A549 (cell line): ENCODE data around the gene SURF1. TPM values are rescaled to one million over a fixed set of nuclear protein-coding genes. Genes with fewer than 3 reads are reported as not detected.

ENCODE experiments used
- ATAC-seq, 2 experiments: fragments of 200-7000 bp in 1 of 2; fragments of >200 bp in 1 of 2; cut with Nextera tagmentation in 1 of 2; cut with Tn5 transposase in 1 of 2; 3 replicates each; pipeline versions ENCODE4 v1.8.0 to v1.9.1; 2018 to 2020; ENCODE audit warnings: mild to moderate bottlenecking in 1 of 2, moderate library complexity in 1 of 2
- CTCF ChIA-PET: fragments of 300-600 bp; sonication (Branson Sonifier 250); formaldehyde crosslinking; extraction: SDS; loops from one replicate; lab custom pipeline; 2021; ENCODE audit warnings: antibody characterized with exemption, inconsistent platforms; lab: Yijun Ruan, JAX
- POLR2A ChIA-PET: fragments of 350-600 bp; formaldehyde crosslinking; extraction: SDS; loops from one replicate; lab custom pipeline; 2021; ENCODE audit warnings: antibody characterized with exemption, inconsistent platforms; lab: Yijun Ruan, JAX
- DNase-seq, 2 experiments: peaks; one replicate each; pipeline versions ENCODE4 v3.0.0 to v3.0.0-alpha.2; 2011 to 2016; ENCODE audit warnings: low read depth in 1 of 2, low spot score in 1 of 2
- FAIRE-seq: peaks from 2 replicates; lab custom pipeline; 2011; peaks lifted over from hg19 to GRCh38; lab: Jason Lieb, UNC
- H3K27ac ChIP-seq, 2 experiments: fragments of >200 bp; sonication (Bioruptor Twin); formaldehyde crosslinking; 3 replicates each; pipeline ENCODE4 v1.5.1; 2016 to 2017
- H3K4me1 ChIP-seq: fragments of >200 bp; sonication (Bioruptor Twin); formaldehyde crosslinking; 3 replicates; pipeline ENCODE4 v1.6.1; 2016
- H3K4me2 ChIP-seq: fragments of >200 bp; sonication (Bioruptor Twin); formaldehyde crosslinking; 3 replicates; pipeline ENCODE4 v1.6.1; 2016
- H3K4me3 ChIP-seq: fragments of >200 bp; sonication (Bioruptor Twin); formaldehyde crosslinking; 3 replicates; pipeline ENCODE4 v1.5.1; 2016
- H3K9me3 ChIP-seq: fragments of >200 bp; sonication (Bioruptor Twin); formaldehyde crosslinking; 3 replicates; pipeline ENCODE4 v1.6.1; 2016
- BCL3 ChIP-seq: fragments of >200 bp; sonication (Bioruptor Twin); formaldehyde crosslinking; IDR thresholded peaks from 3 replicates; pipeline ENCODE4 v1.6.1; 2016
- CHD4 ChIP-seq: fragments of 200-600 bp; sonication (generic); IDR thresholded peaks from 2 replicates; pipeline ENCODE4 v1.6.1; 2016; ENCODE audit warnings: antibody characterized with exemption, mild to moderate bottlenecking, borderline replicate concordance
- CTCF ChIP-seq: fragments of >200 bp; sonication (Bioruptor Twin); formaldehyde crosslinking; IDR thresholded peaks from 3 replicates; pipeline ENCODE4 v1.5.1; 2016
- E2F6 ChIP-seq: IDR thresholded peaks from 2 replicates; pipeline ENCODE4 v1.6.1; 2012; ENCODE audit warnings: low read depth, borderline replicate concordance
- ELK1 ChIP-seq: fragments of 150-350 bp; IDR thresholded peaks from 2 replicates; pipeline ENCODE4 v1.6.1; 2014; ENCODE audit warnings: low read depth, mild to moderate bottlenecking, low read length
- FOSL2 ChIP-seq, 2 experiments: fragments of 450-650 bp in 1 of 2; fragments of >200 bp in 1 of 2; sonication (Bioruptor Twin) in 1 of 2; formaldehyde crosslinking; IDR thresholded peaks; 2 replicates each; pipeline versions ENCODE4 v1.5.0 to v1.6.1; 2016 to 2020; ENCODE audit warnings: mild to moderate bottlenecking in 1 of 2, moderate library complexity in 1 of 2
- JUNB ChIP-seq: fragments of >200 bp; sonication (Bioruptor Twin); formaldehyde crosslinking; IDR thresholded peaks from 2 replicates; pipeline ENCODE4 v1.6.1; 2016
- MAFK ChIP-seq: fragments of 450-650 bp; IDR thresholded peaks from 2 replicates; pipeline ENCODE4 v1.6.1; 2014; ENCODE audit not compliant: partially characterized antibody
- NFE2L2 ChIP-seq: fragments of 150-350 bp; conservative IDR thresholded peaks from 2 replicates; pipeline ENCODE4 v1.6.1; 2014; ENCODE audit warnings: low read length
- NPAS2 ChIP-seq: fragments of 250-450 bp; sonication (Bioruptor Pico); IDR thresholded peaks from 2 replicates; pipeline ENCODE4 v1.8.0; 2022; ENCODE audit warnings: mild to moderate bottlenecking, moderate library complexity, borderline replicate concordance
- PBX3 ChIP-seq: IDR thresholded peaks from 2 replicates; pipeline ENCODE4 v1.6.1; 2012
- PHF8 ChIP-seq: fragments of 200-600 bp; sonication (generic); IDR thresholded peaks from 2 replicates; pipeline ENCODE4 v1.6.1; 2016; ENCODE audit warnings: low read depth, mild to moderate bottlenecking, antibody characterized with exemption, moderate library complexity, borderline replicate concordance
- RCOR1 ChIP-seq: fragments of 150-350 bp; IDR thresholded peaks from 2 replicates; pipeline ENCODE4 v1.6.1; 2014; ENCODE audit warnings: antibody characterized with exemption, low read length, low read depth
- TP53 ChIP-seq: fragments of 250-450 bp; sonication (Bioruptor Pico); IDR thresholded peaks from 2 replicates; pipeline ENCODE4 v1.5.0; 2021; ENCODE audit warnings: mild to moderate bottlenecking, moderate library complexity
- USF2 ChIP-seq: fragments of 450-650 bp; IDR thresholded peaks from 2 replicates; pipeline ENCODE4 v1.6.1; 2014; ENCODE audit warnings: antibody characterized with exemption
- WGBS: methylation state at CpG from one replicate; pipeline ENCODE4 v1.1.6; 2017; ENCODE audit errors: missing lambda C conversion rate; 5-methylcytosine and 5-hydroxymethylcytosine counted together
- polyA plus RNA-seq, 4 experiments: library from polyadenylated mRNA; depleted of rRNA in 3 of 4; stranded (reverse); fragments of >200 nt; fragmentation: RNase III in 1 of 4; extraction: RNeasy Plus Mini Kit Qiagen cat#74134 plus additional on column Dnase treatment in 1 of 4; gene quantifications; 2 replicates in 3 of 4; 3 replicates in 1 of 4; pipeline ENCODE4 v1.2.3, GENCODE V29; 2011 to 2017

The SURF1 gene
- polyA plus RNA-seq, 2 of the 4 experiments (the other 2 are of a cell fraction), result 28.6 to 47.5 TPM

- no peak for TF ChIP-seq JUNB
- TF ChIP-seq BCL3, result peak; percentile 74
- peak; percentile 76; the same call in 1 of the 2 replicates for TF ChIP-seq PHF8
- no peak for TF ChIP-seq ELK1
- TF ChIP-seq, all 56 proteins: peak for 9
Measured at GRCh38 chr9:133375724-133376654, 19.7 kb upstream of the SURF1 start, which contains the start of the genes STKLD1 and SURF4 (continued).

- FAIRE-seq (no peak), ATAC-seq (peak; percentile 35 to 43), DNase-seq (peak; percentile 47 to 71)
- ChIA-PET POLR2A (interaction anchor here (1.4 kb wide), 1 partner anchor 27 kb away, joined by 7 read pairs; the partner anchor contains the start of genes MED22 and RPL7A), CTCF (interaction anchor here (1.5 to 1.7 kb wide), 4 partner anchors 9 to 620 kb away, joined by 4 to 9 read pairs (median 6); no protein-coding TSS in a partner anchor)
- Histone ChIP-seq H3K4me3 (peak overlapping the region; percentile 100), H3K4me2 (peak overlapping the region; percentile 93), H3K27ac (peak overlapping the region; percentile 97 to 99), H3K4me1 (peaks cover 23% of the 10 kb centered on the region), H3K9me3 (no peaks in the 10 kb centered on the region)
- WGBS, result under 1% methylated on average over 15 of the region's 39 CpGs
- TF ChIP-seq CTCF (peak; percentile 45), E2F6 (no peak)
Measured at GRCh38 chr9:133375116-133375723, 18.9 kb upstream of the SURF1 start.

- Histone ChIP-seq H3K4me1 (peaks cover 25% of the 10 kb centered on the region), H3K9me3 (no peaks in the 10 kb centered on the region)
- no peak for DNase-seq
- 12% methylated on average over 12 of the region's 12 CpGs for WGBS
- TF ChIP-seq USF2 (no peak), FOSL2 (IDR thresholded peaks at IDR 0.05) (no peak), FOSL2 (CRISPR knock-in tag; IDR thresholded peaks at IDR 0.05) (peak; percentile 45; the same call in 1 of the 2 replicates), NFE2L2 (no peak), MAFK (no peak), PBX3 (no peak), CHD4 (no peak), TP53 (no peak), NPAS2 (no peak), RCOR1 (no peak)
- TF ChIP-seq, all 56 proteins: peak for 1
- H3K4me3 ChIP-seq, result peak overlapping the region; percentile 100
- H3K4me2 ChIP-seq, result peak overlapping the region; percentile 93
- FAIRE-seq (no peak), ATAC-seq (no peak)
- ChIA-PET CTCF (interaction anchor here (0.6 to 1.7 kb wide), 7 partner anchors 8 to 620 kb away, joined by 3 to 9 read pairs (median 4); no protein-coding TSS in a partner anchor), POLR2A (interaction anchor here (1.4 kb wide), 1 partner anchor 27 kb away, joined by 7 read pairs; the partner anchor contains the start of genes MED22 and RPL7A)
- H3K27ac ChIP-seq, result peak overlapping the region; percentile 97 to 99
Measured at GRCh38 chr9:133374612-133375115, 18.4 kb upstream of the SURF1 start.
